GM21515 (cell line): ENCODE measurements around the gene MACF1.

Source experiments
- ATAC-seq: cut with Tn5 transposase; IDR thresholded peaks from one replicate; pipeline ENCODE4 v1.9.1; 2021; ENCODE audit not compliant: unreplicated experiment

Gene MACF1

GRCh38 chr1:39210649-39211048 lies 6.2 kb downstream of the MACF1 start:
- ATAC-seq = no peak

- ATAC-seq = no peak
Observed at GRCh38 chr1:39212499-39212898, 8.0 kb downstream of the MACF1 start.

- no peak for ATAC-seq
Observed at GRCh38 chr1:39213511-39214002, 9.1 kb downstream of the MACF1 start.

- no peak for ATAC-seq
Observed at GRCh38 chr1:39214021-39214713, 9.7 kb downstream of the MACF1 start.

DNA sequence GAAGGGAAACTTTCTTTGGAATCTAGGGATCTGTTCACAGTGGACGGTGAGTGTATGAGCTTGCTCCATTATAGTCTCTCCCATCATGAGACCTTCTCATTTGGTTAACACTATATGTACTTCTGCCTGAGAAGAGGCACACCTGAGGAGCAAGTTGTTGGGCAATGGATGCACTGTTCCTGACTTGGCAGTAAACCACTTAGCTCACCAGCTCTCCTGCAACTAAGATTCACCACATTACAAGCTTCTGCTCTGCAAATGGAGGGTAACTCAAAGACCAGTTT lies 10.2 kb downstream of the MACF1 start:
- no peak for ATAC-seq

DNA sequence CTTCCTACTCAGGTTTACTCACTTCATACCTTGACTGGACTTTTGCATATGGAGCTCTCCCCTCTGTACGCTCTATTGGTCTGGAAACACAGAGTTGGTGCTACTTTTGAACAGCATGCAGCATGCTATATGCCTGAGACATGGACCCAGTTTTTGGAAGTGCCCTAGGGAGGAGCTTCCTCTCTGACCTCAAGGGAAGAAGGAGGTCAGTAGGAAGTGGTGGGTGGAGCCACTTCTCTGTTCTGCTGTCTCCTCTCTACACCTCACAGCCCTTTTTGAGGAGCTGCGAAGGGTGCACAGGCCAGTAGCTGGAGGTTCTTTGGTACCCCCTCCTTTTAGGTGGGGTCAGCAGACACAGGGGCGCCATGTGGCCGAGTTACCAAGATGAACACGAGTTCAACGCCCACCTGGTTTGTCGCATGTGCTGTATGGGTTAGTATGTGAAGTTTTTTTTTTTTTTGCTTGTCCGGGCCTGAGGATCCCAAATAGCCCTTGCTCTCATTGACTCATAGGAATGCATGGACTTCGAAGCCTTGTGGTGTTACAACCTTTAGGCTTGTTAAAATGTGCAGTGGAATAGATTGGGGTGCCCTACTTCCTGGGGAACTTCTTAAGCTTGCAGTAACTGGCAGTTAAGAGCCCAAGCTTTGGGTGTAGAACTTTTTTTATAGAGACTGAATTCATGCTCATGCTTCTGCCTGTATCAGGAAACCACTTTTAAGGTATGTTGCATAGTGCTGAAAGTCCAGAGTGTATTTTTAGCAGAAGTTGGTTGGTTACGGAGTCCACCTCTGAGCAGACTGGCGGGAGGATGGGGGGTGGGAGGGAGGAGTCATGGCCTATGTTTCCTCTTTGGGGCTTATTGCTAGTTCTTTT lies 10.7 kb downstream of the MACF1 start:
- ATAC-seq = peak; percentile 54

GRCh38 chr1:39216771-39217170 lies 12.3 kb downstream of the MACF1 start:
- ATAC-seq = no peak

- ATAC-seq = no peak
Observed at GRCh38 chr1:39220891-39221870, 16.7 kb downstream of the MACF1 start.

DNA sequence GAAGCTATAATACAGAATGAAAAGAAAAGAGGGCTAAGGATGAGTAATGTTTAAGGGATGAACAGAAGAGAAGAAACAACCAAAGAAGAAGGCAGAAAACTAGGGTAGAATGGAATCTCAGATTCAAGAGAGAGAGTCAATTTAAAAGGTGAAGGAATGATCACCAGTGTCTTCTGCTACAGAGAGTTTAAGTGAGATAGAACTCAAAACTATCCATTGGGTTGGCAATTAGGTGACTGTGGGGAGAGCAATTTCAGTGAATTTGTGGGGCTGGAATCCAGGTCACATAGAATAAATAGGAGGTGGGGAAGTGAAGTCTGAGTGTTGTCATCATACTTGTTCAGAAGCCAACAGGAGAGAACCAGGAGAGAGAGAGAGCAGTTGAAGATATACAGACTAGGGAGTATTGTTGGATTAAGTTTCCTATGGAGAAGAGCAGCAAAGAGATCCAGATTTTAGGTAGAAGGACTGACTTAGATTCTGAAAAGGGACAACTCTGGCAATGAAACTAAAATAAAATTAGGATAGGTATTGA lies 19.9 kb downstream of the MACF1 start:
- ATAC-seq = no peak

- no peak for ATAC-seq
Observed at GRCh38 chr1:39226836-39227235, 22.3 kb downstream of the MACF1 start.

DNA sequence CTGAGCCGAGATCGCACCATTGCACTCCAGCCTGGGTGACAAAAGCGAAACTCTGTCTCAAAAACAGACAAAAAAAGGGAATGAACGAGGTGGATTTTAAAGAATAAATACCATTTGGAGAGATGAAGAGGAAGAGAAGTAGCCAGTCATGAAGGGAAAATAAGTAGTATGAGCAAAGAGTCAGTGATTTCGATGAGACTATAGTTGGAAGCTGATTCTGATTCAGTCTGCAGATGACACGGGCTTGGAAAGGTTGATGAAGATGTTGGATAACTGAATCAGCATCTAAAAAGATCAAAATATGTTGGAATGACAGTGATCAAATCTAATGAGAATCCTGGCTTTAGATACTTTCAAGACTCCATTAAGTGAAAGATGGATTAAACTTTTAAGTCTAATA lies 23.8 kb downstream of the MACF1 start:
- ATAC-seq = no peak

DNA sequence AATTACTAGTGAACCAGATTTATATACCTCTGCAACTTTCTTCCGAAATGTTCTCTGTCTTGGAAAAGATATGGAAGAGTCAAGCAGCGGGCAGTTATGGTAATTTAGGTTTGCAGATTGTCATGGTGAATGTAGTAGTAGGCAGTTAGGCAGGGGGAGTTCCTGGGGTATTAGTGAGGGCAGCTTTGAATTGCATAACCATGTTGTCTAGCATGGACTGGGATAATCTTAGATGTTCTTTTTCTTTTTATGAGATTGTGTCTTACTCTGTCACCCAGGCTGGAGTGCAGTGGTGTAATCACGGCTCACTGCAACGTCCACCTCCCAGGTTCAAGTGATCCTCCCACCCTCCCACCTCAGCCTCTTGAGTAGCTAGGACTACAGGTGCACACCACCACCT lies 25.0 kb downstream of the MACF1 start:
- ATAC-seq = no peak

DNA sequence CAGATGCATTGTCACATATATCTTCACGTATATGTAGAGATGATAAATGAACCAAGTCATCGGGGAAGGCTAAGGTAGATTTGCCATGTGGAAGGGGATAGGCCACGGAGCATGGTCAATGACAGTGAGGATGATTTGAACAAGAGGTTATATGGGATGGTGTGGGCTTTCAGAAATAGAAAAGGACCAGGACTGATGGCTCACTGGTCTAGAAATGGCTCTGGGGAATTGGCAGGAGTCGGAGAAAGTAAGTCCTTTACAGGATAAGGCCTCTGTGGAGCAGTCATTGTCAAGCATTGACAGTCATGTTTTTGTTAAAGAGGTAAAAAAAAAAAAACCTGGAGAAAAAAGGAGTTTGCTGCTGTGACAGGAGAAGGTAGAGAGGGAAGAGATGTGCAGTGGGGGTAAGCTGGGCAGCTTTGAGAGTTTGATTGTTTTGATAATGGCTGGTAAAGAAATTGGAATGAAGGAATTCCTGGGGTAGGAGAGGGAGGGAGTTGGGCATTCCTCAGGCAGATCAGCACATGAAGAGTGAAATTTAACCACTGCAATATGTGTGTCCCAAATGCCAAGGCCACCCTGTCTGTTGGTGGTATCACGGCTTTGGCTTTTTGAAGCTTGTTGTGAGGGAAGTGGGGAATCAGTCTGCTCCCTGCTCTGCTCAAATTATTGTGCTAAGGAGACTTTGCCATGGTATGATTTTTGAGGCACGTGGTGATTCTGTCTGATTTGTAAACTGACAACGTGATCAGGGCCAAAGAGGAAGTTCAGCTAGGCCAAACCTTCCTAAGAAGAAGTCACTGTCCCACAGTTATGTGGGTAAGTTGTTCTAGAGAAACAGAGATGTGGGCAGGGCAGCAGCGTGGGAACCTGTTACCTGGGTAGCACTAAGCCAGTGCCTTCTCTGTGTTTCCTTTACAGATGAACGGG lies 26.0 kb downstream of the MACF1 start:
- peak; percentile 55 for ATAC-seq

GRCh38 chr1:39236971-39237370 lies 32.5 kb downstream of the MACF1 start:
- ATAC-seq = no peak

- ATAC-seq = no peak
Observed at GRCh38 chr1:39238476-39238875, 34.0 kb downstream of the MACF1 start.

DNA sequence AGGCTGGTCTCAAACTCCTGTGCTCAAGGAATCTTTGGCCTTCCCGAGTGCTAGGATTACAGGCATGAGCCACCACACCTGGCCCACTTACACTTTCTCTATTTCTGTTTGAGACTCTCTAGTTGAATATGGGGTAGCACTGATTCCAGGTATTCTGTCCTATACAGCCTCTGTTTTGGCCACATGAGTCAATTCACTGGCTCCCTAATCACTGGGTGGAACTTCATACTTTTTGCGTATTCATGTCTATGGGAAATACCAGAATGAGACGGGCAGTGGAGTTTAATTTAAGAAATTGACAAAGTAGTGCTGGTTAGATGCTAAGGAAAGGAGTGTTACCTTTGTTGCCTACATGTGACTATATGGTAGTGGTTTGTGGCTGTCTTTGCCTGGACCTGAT lies 35.5 kb downstream of the MACF1 start:
- ATAC-seq = no peak

DNA sequence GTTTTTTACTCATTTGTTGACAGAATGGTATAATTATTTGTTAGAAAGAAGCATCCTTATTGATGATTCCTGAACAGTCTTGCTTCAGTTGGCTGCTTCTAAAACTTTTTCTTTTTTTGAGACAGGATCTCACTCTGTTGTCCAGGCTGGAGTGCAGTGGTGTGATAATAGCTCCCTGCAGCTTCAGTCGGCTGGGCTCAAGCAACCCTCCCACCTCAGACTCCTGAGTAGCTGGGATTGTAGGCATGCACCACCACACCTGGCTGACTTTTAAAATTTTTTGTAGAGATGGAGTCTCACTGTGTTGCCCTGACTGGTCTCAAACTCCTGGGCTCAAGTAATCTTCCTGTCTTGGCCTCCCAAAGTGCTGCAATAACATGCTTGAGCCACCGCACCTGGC lies 38.8 kb downstream of the MACF1 start:
- ATAC-seq = no peak

- ATAC-seq = no peak
Observed at GRCh38 chr1:39250460-39251240, 46.2 kb downstream of the MACF1 start.

GRCh38 chr1:39255222-39255621 lies 50.7 kb downstream of the MACF1 start:
- ATAC-seq = no peak
